IgD-negative memory B cell (primary cell): ENCODE results near the gene FLRT1. TPM values are rescaled to one million over a fixed set of nuclear protein-coding genes. Genes with fewer than 3 reads are reported as not detected.
A peak's percentile ranks its signal among the peaks of the same experiment; 100 is the strongest.

Experiments used
- H3K27ac Mint-ChIP-seq, 3 donors: one replicate each; pipeline ENCODE4 v1.8.0; 2020 to 2022; ENCODE audit warnings: mild to moderate bottlenecking in 3 of 3, mixed read lengths in 3 of 3, moderate library complexity in 1 of 3
- H3K27me3 Mint-ChIP-seq: one replicate; pipeline ENCODE4 v1.8.0; 2021; ENCODE audit warnings: mixed read lengths
- H3K36me3 Mint-ChIP-seq: one replicate; pipeline ENCODE4 v1.8.0; 2020; ENCODE audit warnings: mild to moderate bottlenecking, mixed read lengths
- H3K4me1 Mint-ChIP-seq, 3 donors: one replicate each; pipeline ENCODE4 v1.8.0; 2020 to 2022; ENCODE audit warnings: mixed read lengths in 3 of 3, mild to moderate bottlenecking in 1 of 3
- H3K4me3 Mint-ChIP-seq, 4 donors: one replicate each; pipeline ENCODE4 v1.8.0; 2020 to 2022; ENCODE audit warnings: mild to moderate bottlenecking in 4 of 4, mixed read lengths in 4 of 4, moderate library complexity in 3 of 4
- H3K9me3 Mint-ChIP-seq, 3 donors: one replicate each; pipeline ENCODE4 v1.8.0; 2020 to 2021; ENCODE audit warnings: mixed read lengths in 3 of 3, mild to moderate bottlenecking in 1 of 3
- polyA plus RNA-seq: library from polyadenylated mRNA; unstranded; fragments of 300-500 nt; fragmentation: Illumina TruSeq; gene quantifications from one replicate; pipeline ENCODE4 v1.2.3, GENCODE V29; 2021

Gene FLRT1, protein sequence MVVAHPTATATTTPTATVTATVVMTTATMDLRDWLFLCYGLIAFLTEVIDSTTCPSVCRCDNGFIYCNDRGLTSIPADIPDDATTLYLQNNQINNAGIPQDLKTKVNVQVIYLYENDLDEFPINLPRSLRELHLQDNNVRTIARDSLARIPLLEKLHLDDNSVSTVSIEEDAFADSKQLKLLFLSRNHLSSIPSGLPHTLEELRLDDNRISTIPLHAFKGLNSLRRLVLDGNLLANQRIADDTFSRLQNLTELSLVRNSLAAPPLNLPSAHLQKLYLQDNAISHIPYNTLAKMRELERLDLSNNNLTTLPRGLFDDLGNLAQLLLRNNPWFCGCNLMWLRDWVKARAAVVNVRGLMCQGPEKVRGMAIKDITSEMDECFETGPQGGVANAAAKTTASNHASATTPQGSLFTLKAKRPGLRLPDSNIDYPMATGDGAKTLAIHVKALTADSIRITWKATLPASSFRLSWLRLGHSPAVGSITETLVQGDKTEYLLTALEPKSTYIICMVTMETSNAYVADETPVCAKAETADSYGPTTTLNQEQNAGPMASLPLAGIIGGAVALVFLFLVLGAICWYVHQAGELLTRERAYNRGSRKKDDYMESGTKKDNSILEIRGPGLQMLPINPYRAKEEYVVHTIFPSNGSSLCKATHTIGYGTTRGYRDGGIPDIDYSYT
- polyA plus RNA-seq: not detected

DNA sequence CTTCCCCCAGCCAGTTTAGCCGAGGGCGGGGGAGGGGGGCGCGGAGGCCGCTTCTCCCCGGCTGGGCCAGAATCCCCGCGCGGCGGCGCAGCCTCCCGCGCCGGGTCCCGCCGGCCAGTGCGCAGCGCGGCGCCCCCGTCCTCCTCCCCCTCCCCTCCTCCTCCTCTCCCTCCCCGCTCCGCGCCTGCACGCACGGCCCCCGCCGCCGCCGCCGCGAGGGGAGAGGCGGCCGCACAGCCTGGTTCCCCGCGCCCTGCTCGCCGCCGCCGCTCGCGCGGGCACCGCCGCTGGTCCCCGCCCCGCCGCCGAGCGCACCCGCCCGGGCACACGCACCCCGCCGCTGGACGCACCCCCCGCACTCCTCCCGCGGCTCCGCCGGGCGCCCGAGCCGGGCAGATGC lies at the start of gene FLRT1:
Gene FLRT1 (plus strand): TSS at position 356 of the 400 bp plus-strand sequence. CDS start 80,337 bp downstream, outside the sequence.
- Mint-ChIP-seq H3K4me3 (peak within 1 kb of the TSS in 3 of 4 donors; percentile 59 to 79 (median 68)), H3K27me3 (peaks cover 30% of the 10 kb centered on the region), H3K4me1 (peaks cover 0 to 6% (median 2%) of the 10 kb centered on the region in 3 donors), H3K36me3 (no peaks in the 10 kb centered on the region), H3K27ac (no peak within 1 kb of the TSS), H3K9me3 (no peaks in the 10 kb centered on the region)

DNA sequence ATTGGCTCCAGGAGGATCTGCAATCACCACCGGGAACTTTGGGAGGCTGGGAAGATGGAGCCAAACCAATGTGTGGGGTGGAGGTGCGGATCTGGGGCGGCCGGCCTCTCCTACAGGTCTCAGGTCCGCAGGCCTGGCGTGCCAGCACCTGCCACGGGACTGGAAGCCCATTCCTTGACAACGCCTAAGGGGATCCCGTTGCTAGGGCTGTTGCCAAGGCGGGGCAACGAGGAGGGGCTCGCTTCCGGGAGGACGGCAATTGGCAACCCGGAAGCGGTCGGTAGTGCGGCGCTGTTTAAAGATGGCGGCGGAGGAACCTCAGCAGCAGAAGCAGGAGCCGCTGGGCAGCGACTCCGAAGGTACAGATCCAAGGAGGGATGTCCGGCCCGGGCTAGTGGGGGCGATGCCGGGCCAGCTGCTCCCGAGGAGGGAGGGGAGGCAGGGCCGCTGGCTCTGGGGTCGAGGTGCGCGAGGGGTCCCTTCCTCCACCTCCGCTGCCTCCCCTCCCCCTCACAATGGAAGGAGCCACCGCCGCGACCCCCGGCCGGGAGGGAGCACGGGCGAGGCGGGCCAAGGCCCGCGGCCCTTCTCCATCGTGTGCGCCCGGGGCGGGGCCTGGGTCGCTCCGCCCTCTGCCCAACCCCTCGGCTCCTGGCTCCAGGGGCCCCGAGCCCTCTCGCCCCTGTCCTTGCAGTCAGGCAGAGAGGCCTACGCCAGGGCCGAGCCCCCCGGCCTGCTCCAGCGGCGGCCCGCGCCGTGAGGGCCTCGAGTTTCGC lies 49.4 kb upstream of the FLRT1 start, which contains the start of gene OTUB1:
Gene OTUB1 (plus strand): TSS at position 283 of the 776 bp plus-strand sequence. CDS start 19 bp downstream, at position 302.
- Mint-ChIP-seq H3K4me3 (peak within 1 kb of the TSS; percentile 94 to 99 (median 98)), H3K27ac (peak within 1 kb of the TSS; percentile 93 to 99 (median 98)), H3K4me1 (peaks cover 20 to 24% (median 21%) of the 10 kb centered on the region in 3 donors)

DNA sequence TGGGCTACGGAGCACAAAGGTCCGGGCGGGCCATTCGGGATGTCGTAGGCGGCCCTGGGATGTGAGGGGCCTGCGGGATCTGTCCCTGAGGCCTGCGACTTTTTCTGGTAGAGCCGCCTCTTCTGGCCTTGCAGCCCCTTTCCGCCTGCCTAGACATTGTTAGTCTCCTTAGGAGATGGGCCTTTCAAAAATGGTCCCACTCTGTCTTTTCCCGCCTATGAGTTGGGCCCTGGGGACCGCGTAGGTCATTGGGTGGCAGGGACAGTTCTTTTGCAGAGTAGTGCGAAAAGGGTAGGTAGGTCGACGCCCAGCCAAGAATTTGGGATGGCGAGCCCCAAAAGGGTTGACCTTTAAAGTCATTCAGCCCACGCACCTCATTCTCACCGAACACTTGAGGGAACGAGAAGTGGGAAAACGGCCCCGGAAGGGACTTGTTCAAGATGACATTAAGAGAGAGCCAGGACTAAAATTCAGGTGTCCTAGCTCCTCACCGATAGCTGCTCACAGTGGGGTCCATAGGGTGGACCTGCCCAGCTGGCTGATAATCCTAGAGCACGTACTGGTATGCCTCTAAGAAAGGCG lies 48.7 kb upstream of the FLRT1 start:
- no peaks in the 10 kb centered on the region for H3K9me3 Mint-ChIP-seq
- H3K4me1 Mint-ChIP-seq: peaks cover 18 to 26% (median 22%) of the 10 kb centered on the region in 3 donors
- peak overlapping the region; percentile 72 to 82 (median 74) for H3K4me3 Mint-ChIP-seq
- H3K27me3 Mint-ChIP-seq: no peaks in the 10 kb centered on the region
- H3K27ac Mint-ChIP-seq: peak overlapping the region in 2 of 3 donors; percentile 53 to 99
- H3K36me3 Mint-ChIP-seq: peaks cover 9% of the 10 kb centered on the region

More for the DNA sequence above, 49.4 kb upstream of the FLRT1 start, which contains the start of gene OTUB1:
- H3K36me3 Mint-ChIP-seq: peaks cover 9% of the 10 kb centered on the region
- no peaks in the 10 kb centered on the region for H3K9me3 Mint-ChIP-seq
- no peaks in the 10 kb centered on the region for H3K27me3 Mint-ChIP-seq

DNA sequence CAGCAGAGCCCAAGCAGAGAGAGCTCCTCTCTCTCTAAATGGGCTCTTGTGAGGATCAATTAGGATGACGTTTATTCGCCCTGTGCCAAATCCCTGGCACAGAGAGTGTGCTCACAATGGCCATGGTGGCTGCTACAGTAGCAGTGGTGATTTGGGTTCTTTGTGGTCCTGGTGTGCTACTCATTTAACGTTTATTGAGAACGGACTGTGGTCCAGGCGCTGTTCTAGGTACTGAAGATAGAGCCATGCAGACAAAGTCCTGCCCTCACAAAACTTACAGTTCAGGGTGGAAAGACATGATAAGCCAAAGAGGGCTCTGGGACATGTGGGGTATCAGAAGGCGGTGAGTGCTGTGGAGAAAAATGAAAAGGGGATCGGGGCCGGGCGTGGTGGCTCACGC lies 44.2 kb upstream of the FLRT1 start:
- Mint-ChIP-seq H3K36me3 (peaks cover 9% of the 10 kb centered on the region), H3K9me3 (no peaks in the 10 kb centered on the region), H3K4me3 (peak overlapping the region in 1 of 4 donors; percentile 52), H3K27me3 (no peaks in the 10 kb centered on the region), H3K27ac (peak overlapping the region in 1 of 3 donors; percentile 27), H3K4me1 (peaks cover 0 to 19% (median 18%) of the 10 kb centered on the region in 3 donors)

DNA sequence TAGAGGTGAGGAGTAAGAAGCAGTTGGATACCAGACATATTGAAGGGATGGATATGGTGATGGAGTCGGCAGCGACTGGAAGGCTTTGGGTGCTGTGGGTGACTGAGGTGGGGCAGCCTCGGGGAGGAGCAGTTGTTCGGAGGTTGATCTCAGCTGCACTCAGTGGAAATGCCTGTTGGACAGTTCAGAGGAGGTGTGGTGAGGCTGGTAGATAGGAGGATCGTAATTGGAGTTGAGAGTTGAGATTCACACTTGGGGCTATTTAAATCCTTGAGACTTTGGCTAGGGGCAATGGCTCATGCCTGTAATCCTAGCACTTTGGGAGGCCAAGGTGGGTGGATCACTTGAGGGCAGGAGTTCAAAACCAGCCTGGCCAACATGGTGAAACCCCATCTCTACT lies 42.6 kb upstream of the FLRT1 start:
- Mint-ChIP-seq H3K4me3 (peak overlapping the region in 1 of 4 donors; percentile 2), H3K36me3 (peaks cover 11% of the 10 kb centered on the region), H3K27me3 (no peaks in the 10 kb centered on the region), H3K27ac (no peak overlapping the region), H3K4me1 (peaks cover 0 to 14% (median 11%) of the 10 kb centered on the region in 3 donors), H3K9me3 (no peaks in the 10 kb centered on the region)

DNA sequence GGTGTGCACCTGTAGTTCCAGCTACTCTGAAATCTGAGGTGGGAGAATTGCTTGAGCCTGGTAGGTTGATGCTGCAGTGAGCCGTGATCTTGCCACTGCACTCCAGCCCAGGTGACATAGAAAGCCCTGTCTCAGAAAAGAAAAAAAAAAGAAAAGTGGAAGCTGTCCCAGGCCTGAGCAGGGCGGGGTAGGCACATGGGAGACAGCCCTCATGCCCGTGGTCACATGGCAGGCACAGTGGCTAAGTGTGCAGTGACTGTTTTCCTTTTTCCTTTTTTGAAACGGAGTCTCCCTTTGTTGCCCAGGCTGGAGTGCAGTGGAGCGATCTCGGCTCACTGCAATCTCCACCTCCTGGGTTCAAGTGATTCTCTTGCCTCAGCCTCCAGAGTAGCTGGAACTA lies 41.7 kb upstream of the FLRT1 start:
- Mint-ChIP-seq H3K27ac (no peak overlapping the region), H3K27me3 (no peaks in the 10 kb centered on the region), H3K4me3 (peak overlapping the region in 1 of 4 donors; percentile 52), H3K36me3 (peaks cover 5% of the 10 kb centered on the region), H3K4me1 (peaks cover 0 to 9% (median 9%) of the 10 kb centered on the region in 3 donors), H3K9me3 (no peaks in the 10 kb centered on the region)

DNA sequence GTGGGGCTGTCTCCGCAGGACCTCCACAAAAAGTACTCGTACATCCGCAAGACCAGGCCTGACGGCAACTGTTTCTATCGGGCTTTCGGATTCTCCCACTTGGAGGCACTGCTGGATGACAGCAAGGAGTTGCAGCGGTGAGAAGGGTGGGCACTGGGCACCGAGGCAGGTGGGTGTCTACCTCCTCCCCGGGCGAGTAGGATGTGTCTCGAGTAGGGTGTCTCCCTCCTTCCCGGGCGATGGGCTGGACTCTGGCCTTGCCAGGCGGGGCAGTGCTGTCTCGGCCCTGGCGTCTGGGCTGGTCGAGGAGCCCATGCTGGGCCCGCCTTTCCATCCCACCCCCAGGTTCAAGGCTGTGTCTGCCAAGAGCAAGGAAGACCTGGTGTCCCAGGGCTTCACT lies 39.2 kb upstream of the FLRT1 start:
- H3K27ac Mint-ChIP-seq: no peak overlapping the region
- H3K27me3 Mint-ChIP-seq: no peaks in the 10 kb centered on the region
- no peak overlapping the region for H3K4me3 Mint-ChIP-seq
- H3K9me3 Mint-ChIP-seq: no peaks in the 10 kb centered on the region
- H3K4me1 Mint-ChIP-seq: peaks cover 0 to 10% (median 9%) of the 10 kb centered on the region in 3 donors
- H3K36me3 Mint-ChIP-seq: peaks cover 3% of the 10 kb centered on the region

DNA sequence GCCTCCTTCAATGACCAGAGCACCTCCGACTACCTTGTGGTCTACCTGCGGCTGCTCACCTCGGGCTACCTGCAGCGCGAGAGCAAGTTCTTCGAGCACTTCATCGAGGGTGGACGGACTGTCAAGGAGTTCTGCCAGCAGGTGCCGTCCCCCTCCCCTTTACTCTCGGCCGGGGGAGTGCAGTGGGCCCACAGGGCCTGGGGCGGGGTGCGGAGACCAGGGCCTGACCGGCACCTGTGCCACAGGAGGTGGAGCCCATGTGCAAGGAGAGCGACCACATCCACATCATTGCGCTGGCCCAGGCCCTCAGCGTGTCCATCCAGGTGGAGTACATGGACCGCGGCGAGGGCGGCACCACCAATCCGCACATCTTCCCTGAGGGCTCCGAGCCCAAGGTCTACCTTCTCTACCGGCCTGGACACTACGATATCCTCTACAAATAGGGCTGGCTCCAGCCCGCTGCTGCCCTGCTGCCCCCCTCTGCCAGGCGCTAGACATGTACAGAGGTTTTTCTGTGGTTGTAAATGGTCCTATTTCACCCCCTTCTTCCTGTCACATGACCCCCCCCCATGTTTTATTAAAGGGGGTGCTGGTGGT lies 38.5 kb upstream of the FLRT1 start:
- H3K4me3 Mint-ChIP-seq: peak overlapping the region in 1 of 4 donors; percentile 26
- no peaks in the 10 kb centered on the region for H3K27me3 Mint-ChIP-seq
- peak overlapping the region in 1 of 3 donors; percentile 77 for H3K27ac Mint-ChIP-seq
- no peaks in the 10 kb centered on the region for H3K9me3 Mint-ChIP-seq
- peaks cover 0 to 8% (median 7%) of the 10 kb centered on the region in 3 donors for H3K4me1 Mint-ChIP-seq
- H3K36me3 Mint-ChIP-seq: peaks cover 3% of the 10 kb centered on the region

DNA sequence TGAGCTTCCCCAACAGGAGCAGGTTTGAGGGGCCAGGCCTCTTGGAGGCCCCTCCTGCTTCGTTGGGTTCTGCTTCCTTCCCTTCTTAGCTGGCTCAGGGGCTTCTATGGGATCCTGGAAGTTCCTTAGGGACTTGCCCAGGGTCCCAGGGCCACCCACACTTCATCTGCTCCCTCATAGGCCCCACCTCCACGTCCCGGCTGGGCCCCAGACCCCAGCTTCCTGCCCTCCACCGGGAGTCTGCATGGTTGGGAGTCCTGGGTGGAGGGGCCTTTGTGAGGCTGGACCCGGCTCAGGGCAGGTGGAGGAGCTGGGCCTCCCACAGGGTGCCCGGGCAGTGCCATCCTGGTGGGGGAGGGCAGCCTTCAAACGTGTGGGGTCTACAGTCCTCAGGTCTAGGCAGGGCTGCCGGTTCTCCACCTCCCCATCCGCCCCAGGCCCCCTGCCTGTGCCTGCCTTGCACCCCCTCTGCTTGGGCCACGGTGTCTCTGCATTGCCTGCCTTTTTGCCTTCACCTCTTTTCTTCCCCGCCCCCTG lies 37.9 kb upstream of the FLRT1 start:
- peak overlapping the region in 1 of 3 donors; percentile 77 for H3K27ac Mint-ChIP-seq

DNA sequence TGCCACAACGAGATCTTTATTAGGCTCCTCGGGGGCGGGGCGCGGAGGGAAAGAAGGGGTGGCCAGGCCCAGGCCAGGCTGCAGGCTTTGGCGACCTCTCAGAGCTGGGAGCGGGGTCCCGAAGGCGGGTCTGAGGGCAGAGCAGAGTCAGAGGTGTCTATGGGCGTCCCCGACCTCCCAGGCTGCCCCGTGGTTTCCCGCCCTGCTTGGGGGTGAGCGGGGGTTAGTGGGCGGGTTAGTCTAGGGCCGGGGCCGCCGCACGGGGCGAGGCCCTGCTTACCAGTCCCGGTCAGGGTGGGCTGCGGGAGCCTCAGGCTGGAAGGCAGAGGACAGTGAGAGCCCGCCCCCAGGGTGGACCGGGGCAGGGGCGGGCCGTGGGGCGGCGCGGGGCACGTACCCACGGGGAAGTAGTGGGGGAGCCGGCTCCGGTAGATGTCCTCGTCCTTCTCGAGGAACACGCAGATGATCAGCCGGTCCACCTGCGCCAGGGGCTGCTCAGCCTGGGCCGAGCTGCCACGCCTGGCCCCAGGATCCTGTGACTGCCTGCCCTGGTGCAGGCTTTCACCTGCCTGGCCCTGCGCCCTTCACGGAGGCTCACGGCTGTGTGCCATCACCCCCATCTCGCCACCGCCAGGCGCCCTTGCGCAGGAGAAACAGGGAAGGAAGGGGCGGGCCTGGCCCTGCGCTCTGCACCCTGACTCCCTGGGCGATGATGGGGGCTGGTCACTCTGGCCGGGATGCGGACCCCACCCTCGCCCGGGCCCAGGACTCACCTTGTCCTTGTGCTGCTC lies 37.0 kb upstream of the FLRT1 start:
- no peaks in the 10 kb centered on the region for H3K27me3 Mint-ChIP-seq
- peaks cover 0 to 3% (median 2%) of the 10 kb centered on the region in 3 donors for H3K4me1 Mint-ChIP-seq
- peaks cover 3% of the 10 kb centered on the region for H3K36me3 Mint-ChIP-seq
- no peak overlapping the region for H3K27ac Mint-ChIP-seq
- H3K4me3 Mint-ChIP-seq: peak overlapping the region in 3 of 4 donors; percentile 62 to 78 (median 65)
- H3K9me3 Mint-ChIP-seq: no peaks in the 10 kb centered on the region

More for the DNA sequence above, 37.9 kb upstream of the FLRT1 start:
- H3K4me1 Mint-ChIP-seq: peaks cover 0 to 8% (median 7%) of the 10 kb centered on the region in 3 donors
- peak overlapping the region in 1 of 4 donors; percentile 26 for H3K4me3 Mint-ChIP-seq
- H3K9me3 Mint-ChIP-seq: no peaks in the 10 kb centered on the region
- peaks cover 3% of the 10 kb centered on the region for H3K36me3 Mint-ChIP-seq
- H3K27me3 Mint-ChIP-seq: no peaks in the 10 kb centered on the region

DNA sequence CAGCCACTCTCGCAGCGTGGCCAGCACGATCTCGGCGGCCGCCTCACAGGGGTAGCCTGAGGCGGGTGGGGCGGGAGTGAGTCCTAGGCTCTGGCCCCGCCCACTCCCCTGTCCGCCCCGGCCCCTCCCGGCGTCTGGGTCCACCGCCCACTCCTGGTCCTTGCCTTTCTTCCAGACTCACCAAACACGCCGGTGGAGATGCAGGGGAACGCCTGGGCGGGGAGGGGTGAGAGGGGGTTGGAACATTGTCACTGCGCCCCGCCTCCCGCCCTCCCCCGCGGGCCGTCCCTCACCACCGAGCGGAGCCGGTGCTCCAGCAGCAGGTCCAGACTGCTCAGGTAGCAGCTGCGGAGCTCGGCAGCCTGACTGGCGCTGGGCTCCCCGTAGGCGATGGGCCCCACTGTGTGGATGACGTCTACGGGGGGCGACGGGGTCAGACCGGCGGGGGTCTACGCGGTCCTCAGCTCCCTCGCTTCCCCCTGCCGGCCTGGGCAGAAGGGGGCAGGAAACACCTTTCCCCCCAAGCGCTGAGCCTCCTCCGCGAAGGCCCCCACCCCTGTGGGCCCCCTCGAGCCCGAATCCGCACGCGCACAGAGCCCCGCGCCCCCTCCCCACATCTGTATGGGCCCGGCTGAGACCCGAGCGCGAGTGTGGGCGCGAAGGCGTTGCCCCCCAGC lies 36.2 kb upstream of the FLRT1 start:
- peaks cover 0 to 3% (median 2%) of the 10 kb centered on the region in 3 donors for H3K4me1 Mint-ChIP-seq
- no peaks in the 10 kb centered on the region for H3K9me3 Mint-ChIP-seq
- H3K4me3 Mint-ChIP-seq: peak overlapping the region; percentile 29 to 84 (median 64)
- peaks cover 3% of the 10 kb centered on the region for H3K36me3 Mint-ChIP-seq
- no peaks in the 10 kb centered on the region for H3K27me3 Mint-ChIP-seq
- H3K27ac Mint-ChIP-seq: no peak overlapping the region

DNA sequence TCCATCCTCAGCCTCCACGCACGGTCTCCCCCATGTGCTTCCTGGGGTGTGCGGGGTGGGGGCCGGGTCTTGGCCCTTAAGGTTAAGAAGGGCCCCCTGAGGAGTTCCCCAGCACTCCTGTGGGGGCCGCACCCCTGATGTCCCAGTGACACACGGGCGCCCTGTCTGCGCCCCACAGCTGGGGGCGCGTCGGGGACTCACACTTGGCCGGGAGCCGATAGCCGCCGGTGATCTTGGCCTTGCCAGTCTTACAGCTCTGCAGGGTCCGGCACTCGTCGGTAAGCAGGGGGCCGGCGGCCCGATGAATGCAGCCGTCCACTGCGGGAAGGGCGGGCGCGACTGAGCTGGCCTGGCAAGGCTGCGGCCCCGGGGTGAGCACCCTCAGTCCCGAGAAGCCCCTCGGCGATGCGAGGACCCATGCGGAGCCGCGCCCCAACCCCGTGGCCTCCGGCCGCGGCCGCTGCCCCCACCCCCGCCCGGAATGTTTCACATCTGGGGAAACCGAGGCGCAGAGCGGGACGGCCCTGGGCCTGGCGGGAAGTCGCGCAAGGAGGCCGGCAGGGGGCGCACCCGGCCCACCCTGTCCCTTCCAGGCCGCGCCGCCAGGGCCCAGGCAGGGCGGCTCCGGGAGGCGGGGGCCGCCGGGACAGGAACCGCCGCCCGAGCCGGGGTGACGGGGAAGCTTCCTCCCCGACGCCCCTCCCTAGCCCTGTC lies 35.5 kb upstream of the FLRT1 start:
- peaks cover 0 to 3% (median 2%) of the 10 kb centered on the region in 3 donors for H3K4me1 Mint-ChIP-seq
- H3K27me3 Mint-ChIP-seq: no peaks in the 10 kb centered on the region
- H3K27ac Mint-ChIP-seq: no peak overlapping the region
- H3K9me3 Mint-ChIP-seq: no peaks in the 10 kb centered on the region
- H3K4me3 Mint-ChIP-seq: peak overlapping the region; percentile 29 to 84 (median 62)
- peaks cover 2% of the 10 kb centered on the region for H3K36me3 Mint-ChIP-seq
